CD4-positive, alpha-beta memory T cell (primary cell): ENCODE data around the gene NMRK1. TPM values are rescaled to one million over a fixed set of nuclear protein-coding genes. Genes with fewer than 3 reads are reported as not detected.

Experiments
- CTCF ChIA-PET: fragments of 350-600 bp; sonication (Branson Sonifier 250); formaldehyde crosslinking; loops from one replicate; lab custom pipeline; 2021; ENCODE audit warnings: inconsistent platforms; ENCODE audit not compliant: partially characterized antibody; lab: Charles Lee
- POLR2A ChIA-PET: fragments of 350-600 bp; sonication (Branson Sonifier 250); formaldehyde crosslinking; loops from one replicate; lab custom pipeline; 2021; ENCODE audit not compliant: partially characterized antibody; lab: Charles Lee
- DNase-seq, 5 donors: peaks; one replicate each; pipeline versions ENCODE4 v3.0.0 to v3.0.0-alpha.2; 2020 to 2022; ENCODE audit warnings: mixed read lengths in 1 of 5
- H3K27ac ChIP-seq: one replicate; pipeline ENCODE4 v1.7.0; 2013; ENCODE audit warnings: low read depth, low read length
- H3K27me3 ChIP-seq: 2 replicates; pipeline ENCODE4 v1.7.0; 2013; ENCODE audit warnings: mild to moderate bottlenecking, low read length, moderate library complexity; ENCODE audit not compliant: insufficient read depth
- H3K36me3 ChIP-seq: 2 replicates; pipeline ENCODE4 v1.7.0; 2013; ENCODE audit warnings: mild to moderate bottlenecking, low read length, moderate library complexity; ENCODE audit not compliant: insufficient read depth
- H3K4me1 ChIP-seq: 2 replicates; pipeline ENCODE4 v1.7.0; 2013; ENCODE audit warnings: mild to moderate bottlenecking, low read length, moderate library complexity; ENCODE audit not compliant: insufficient read depth
- H3K4me3 ChIP-seq, 2 donors: one replicate each; pipeline ENCODE4 v1.7.0; 2013; ENCODE audit warnings: low read length in 2 of 2, mild to moderate bottlenecking in 1 of 2
- H3K9me3 ChIP-seq, 2 donors: one replicate each; pipeline ENCODE4 v1.7.0; 2013; ENCODE audit warnings: low read length in 2 of 2, control low read depth in 1 of 2; ENCODE audit not compliant: control insufficient read depth in 1 of 2
- H3K27ac Mint-ChIP-seq, 7 donors: one replicate each; pipeline ENCODE4 v1.8.0; 2020 to 2021; ENCODE audit warnings: mixed read lengths in 7 of 7, mild to moderate bottlenecking in 6 of 7, inconsistent platforms in 3 of 7, moderate library complexity in 3 of 7
- H3K27me3 Mint-ChIP-seq, 2 donors: one replicate each; pipeline ENCODE4 v1.8.0; 2020 to 2021; ENCODE audit warnings: mixed read lengths in 2 of 2
- H3K36me3 Mint-ChIP-seq, 2 donors: one replicate each; pipeline ENCODE4 v1.8.0; 2020 to 2021; ENCODE audit warnings: mixed read lengths in 2 of 2, inconsistent platforms in 1 of 2, mild to moderate bottlenecking in 1 of 2
- H3K4me1 Mint-ChIP-seq, 4 donors: one replicate each; pipeline ENCODE4 v1.8.0; 2020 to 2021; ENCODE audit warnings: mixed read lengths in 4 of 4, mild to moderate bottlenecking in 1 of 4
- H3K4me3 Mint-ChIP-seq, 8 donors: one replicate each; pipeline ENCODE4 v1.8.0; 2020 to 2021; ENCODE audit warnings: mixed read lengths in 8 of 8, mild to moderate bottlenecking in 7 of 8, moderate library complexity in 6 of 8, inconsistent platforms in 3 of 8
- H3K9me3 Mint-ChIP-seq, 8 donors: one replicate each; pipeline ENCODE4 v1.8.0; 2020 to 2021; ENCODE audit warnings: mixed read lengths in 8 of 8, mild to moderate bottlenecking in 5 of 8, inconsistent platforms in 3 of 8, moderate library complexity in 1 of 8
- intact Hi-C: fragments of 100-400 bp; cut with micrococcal nuclease; formaldehyde crosslinking; loops from one replicate; pipeline ENCODE4 v1.15.1; 2023
- polyA plus RNA-seq, 2 donors: library from polyadenylated mRNA; unstranded; fragments of 300-500 nt; fragmentation: Illumina TruSeq; gene quantifications; one replicate each; pipeline ENCODE4 v1.2.3, GENCODE V29; 2021
- total RNA-seq, 2 experiments: library from RNA; stranded (reverse); gene quantifications; one replicate each; pipeline ENCODE4 v1.2.3, GENCODE V29; 2021

The NMRK1 gene
- total and polyA plus RNA-seq, 4 experiments from 2014 or later: 81.3 to 131 (median 112) TPM

- CTCF ChIA-PET: interaction anchor here (1.3 kb wide), 1 partner anchor 18 kb away, joined by 3 read pairs; no protein-coding TSS in a partner anchor
- DNase-seq: no peak
- Histone ChIP-seq H3K27ac (no peak overlapping the region), H3K4me3 (no peak overlapping the region), H3K4me1 (peaks cover 28% of the 10 kb centered on the region), H3K27me3 (no peaks in the 10 kb centered on the region), H3K9me3 (no peaks in the 10 kb centered on the region), H3K36me3 (peaks cover 32% of the 10 kb centered on the region)
- Mint-ChIP-seq H3K9me3 (no peaks in the 10 kb centered on the region), H3K4me3 (no peak overlapping the region), H3K27me3 (no peaks in the 10 kb centered on the region), H3K27ac (peak overlapping the region in 5 of 7 donors; percentile 18 to 67 (median 30)), H3K4me1 (peaks cover 30 to 73% (median 47%) of the 10 kb centered on the region in 4 donors), H3K36me3 (peaks cover 59% of the 10 kb centered on the region in 2 donors)
- POLR2A ChIA-PET: interaction anchor here (1.3 kb wide), 1 partner anchor 8 kb away, joined by 3 read pairs; no protein-coding TSS in a partner anchor
- intact Hi-C loops: no loop called here
Measured at GRCh38 chr9:75130172-75130571, 42.2 kb upstream of the NMRK1 start.

GRCh38 chr9:75128535-75128934, 40.6 kb upstream of the NMRK1 start:
- no peak for DNase-seq
- Mint-ChIP-seq H3K9me3 (no peaks in the 10 kb centered on the region), H3K27ac (peak overlapping the region in 1 of 7 donors; percentile 69), H3K36me3 (peaks cover 53 to 59% of the 10 kb centered on the region in 2 donors), H3K27me3 (no peaks in the 10 kb centered on the region), H3K4me1 (peaks cover 41 to 79% (median 58%) of the 10 kb centered on the region in 4 donors), H3K4me3 (no peak overlapping the region)
- Histone ChIP-seq H3K27ac (no peak overlapping the region), H3K36me3 (peaks cover 29% of the 10 kb centered on the region), H3K9me3 (no peaks in the 10 kb centered on the region), H3K4me3 (no peak overlapping the region), H3K27me3 (no peaks in the 10 kb centered on the region), H3K4me1 (peaks cover 37% of the 10 kb centered on the region)
- CTCF ChIA-PET: no interaction called here
- POLR2A ChIA-PET: interaction anchor here (0.8 kb wide), 1 partner anchor 40 kb away, joined by 4 read pairs; the partner anchor contains the start of genes NMRK1 and OSTF1
- intact Hi-C loops: no loop called here

- peaks cover 62% of the 10 kb centered on the region for H3K4me1 ChIP-seq
- H3K36me3 ChIP-seq: peaks cover 30% of the 10 kb centered on the region
- intact Hi-C loops: no loop called here
- Mint-ChIP-seq H3K36me3 (peaks cover 40 to 42% of the 10 kb centered on the region in 2 donors), H3K27ac (peak overlapping the region in 2 of 7 donors; percentile 2 to 16), H3K4me1 (peaks cover 43 to 74% (median 60%) of the 10 kb centered on the region in 4 donors), H3K9me3 (no peaks in the 10 kb centered on the region), H3K4me3 (no peak overlapping the region), H3K27me3 (no peaks in the 10 kb centered on the region)
- DNase-seq: no peak
- POLR2A ChIA-PET: no interaction called here
- H3K27ac ChIP-seq: no peak overlapping the region
- H3K4me3 ChIP-seq: no peak overlapping the region
- H3K27me3 ChIP-seq: no peaks in the 10 kb centered on the region
- no peaks in the 10 kb centered on the region for H3K9me3 ChIP-seq
- CTCF ChIA-PET: interaction anchor here (1.9 kb wide), 1 partner anchor 20 kb away, joined by 4 read pairs; no protein-coding TSS in a partner anchor
Measured at GRCh38 chr9:75123696-75124095, 35.7 kb upstream of the NMRK1 start.

- intact Hi-C loops: no loop called here
- Histone ChIP-seq H3K4me1 (peaks cover 59% of the 10 kb centered on the region), H3K4me3 (no peak overlapping the region), H3K27ac (no peak overlapping the region), H3K27me3 (no peaks in the 10 kb centered on the region), H3K36me3 (peaks cover 42% of the 10 kb centered on the region), H3K9me3 (no peaks in the 10 kb centered on the region)
- ChIA-PET POLR2A (interaction anchor here (0.5 to 1.3 kb wide), 3 partner anchors 11 to 177 kb away, joined by 3 to 4 read pairs (median 4); no protein-coding TSS in a partner anchor), CTCF (interaction anchor here (1.5 kb wide), 1 partner anchor 17 kb away, joined by 4 read pairs; no protein-coding TSS in a partner anchor)
- DNase-seq: no peak
- peaks cover 50% of the 10 kb centered on the region in 2 donors for H3K36me3 Mint-ChIP-seq
- peak overlapping the region in 4 of 7 donors; percentile 47 to 72 (median 57) for H3K27ac Mint-ChIP-seq
- no peaks in the 10 kb centered on the region for H3K27me3 Mint-ChIP-seq
- peaks cover 48 to 83% (median 66%) of the 10 kb centered on the region in 4 donors for H3K4me1 Mint-ChIP-seq
- H3K9me3 Mint-ChIP-seq: no peaks in the 10 kb centered on the region
- H3K4me3 Mint-ChIP-seq: no peak overlapping the region
Measured at GRCh38 chr9:75121914-75122558, 34.1 kb upstream of the NMRK1 start.

GRCh38 chr9:75120686-75121085, 32.7 kb upstream of the NMRK1 start:
- H3K36me3 ChIP-seq: peaks cover 42% of the 10 kb centered on the region
- no peak overlapping the region for H3K27ac ChIP-seq
- Mint-ChIP-seq H3K36me3 (peaks cover 49 to 53% of the 10 kb centered on the region in 2 donors), H3K9me3 (no peaks in the 10 kb centered on the region), H3K27ac (peak overlapping the region in 5 of 7 donors; percentile 76 to 90 (median 83)), H3K4me1 (peaks cover 49 to 79% (median 67%) of the 10 kb centered on the region in 4 donors), H3K27me3 (no peaks in the 10 kb centered on the region), H3K4me3 (peak overlapping the region in 4 of 8 donors; percentile 13 to 68 (median 20))
- H3K9me3 ChIP-seq: no peaks in the 10 kb centered on the region
- ChIA-PET CTCF (interaction anchor here (0.6 to 1.5 kb wide), 2 partner anchors 18 to 252 kb away, joined by 3 to 4 read pairs; no protein-coding TSS in a partner anchor), POLR2A (interaction anchor here (0.7 to 1.3 kb wide), 2 partner anchors 18 to 33 kb away, joined by 3 to 4 read pairs; partner anchors contain the start of genes NMRK1 and OSTF1)
- DNase-seq: no peak
- intact Hi-C loops: no loop called here
- H3K4me3 ChIP-seq: no peak overlapping the region
- peaks cover 59% of the 10 kb centered on the region for H3K4me1 ChIP-seq
- H3K27me3 ChIP-seq: no peaks in the 10 kb centered on the region

- peaks cover 60% of the 10 kb centered on the region for H3K4me1 ChIP-seq
- CTCF ChIA-PET: interaction anchor here (1.6 kb wide), 1 partner anchor 31 kb away, joined by 3 read pairs; no protein-coding TSS in a partner anchor
- no peaks in the 10 kb centered on the region for H3K27me3 ChIP-seq
- Mint-ChIP-seq H3K27ac (peak overlapping the region in 5 of 7 donors; percentile 17 to 83 (median 63)), H3K9me3 (no peaks in the 10 kb centered on the region), H3K27me3 (no peaks in the 10 kb centered on the region), H3K4me3 (no peak overlapping the region), H3K36me3 (peaks cover 45% of the 10 kb centered on the region in 2 donors), H3K4me1 (peaks cover 50 to 76% (median 66%) of the 10 kb centered on the region in 4 donors)
- no peak for DNase-seq
- POLR2A ChIA-PET: interaction anchor here (1.4 kb wide), 1 partner anchor 12 kb away, joined by 3 read pairs; no protein-coding TSS in a partner anchor
- intact Hi-C loops: no loop called here
- H3K9me3 ChIP-seq: no peaks in the 10 kb centered on the region
- H3K27ac ChIP-seq: no peak overlapping the region
- H3K4me3 ChIP-seq: no peak overlapping the region
- peaks cover 42% of the 10 kb centered on the region for H3K36me3 ChIP-seq
Measured at GRCh38 chr9:75117564-75117963, 29.6 kb upstream of the NMRK1 start.

- no peaks in the 10 kb centered on the region for H3K9me3 ChIP-seq
- no peaks in the 10 kb centered on the region for H3K27me3 ChIP-seq
- intact Hi-C loops: no loop called here
- no peaks in the 10 kb centered on the region for H3K9me3 Mint-ChIP-seq
- H3K36me3 ChIP-seq: peaks cover 30% of the 10 kb centered on the region
- H3K4me3 ChIP-seq: no peak overlapping the region
- peaks cover 35 to 38% of the 10 kb centered on the region in 2 donors for H3K36me3 Mint-ChIP-seq
- H3K4me3 Mint-ChIP-seq: no peak overlapping the region
- ChIA-PET POLR2A (no interaction called here), CTCF (interaction anchor here (1.2 kb wide), 1 partner anchor 15 kb away, joined by 5 read pairs; no protein-coding TSS in a partner anchor)
- peak overlapping the region in 4 of 7 donors; percentile 1 to 84 (median 56) for H3K27ac Mint-ChIP-seq
- DNase-seq: no peak
- H3K4me1 ChIP-seq: peaks cover 61% of the 10 kb centered on the region
- H3K4me1 Mint-ChIP-seq: peaks cover 52 to 78% (median 65%) of the 10 kb centered on the region in 4 donors
- no peaks in the 10 kb centered on the region for H3K27me3 Mint-ChIP-seq
- no peak overlapping the region for H3K27ac ChIP-seq
Measured at GRCh38 chr9:75116306-75116705, 28.4 kb upstream of the NMRK1 start.
